ENCODE measurements around the gene SBNO2. TPM values are rescaled to one million over a fixed set of nuclear protein-coding genes. Genes with fewer than 3 reads are reported as not detected.

Gene SBNO2
- total RNA-seq, 1 donor from 2014 or later, result 3.3 TPM

DNA sequence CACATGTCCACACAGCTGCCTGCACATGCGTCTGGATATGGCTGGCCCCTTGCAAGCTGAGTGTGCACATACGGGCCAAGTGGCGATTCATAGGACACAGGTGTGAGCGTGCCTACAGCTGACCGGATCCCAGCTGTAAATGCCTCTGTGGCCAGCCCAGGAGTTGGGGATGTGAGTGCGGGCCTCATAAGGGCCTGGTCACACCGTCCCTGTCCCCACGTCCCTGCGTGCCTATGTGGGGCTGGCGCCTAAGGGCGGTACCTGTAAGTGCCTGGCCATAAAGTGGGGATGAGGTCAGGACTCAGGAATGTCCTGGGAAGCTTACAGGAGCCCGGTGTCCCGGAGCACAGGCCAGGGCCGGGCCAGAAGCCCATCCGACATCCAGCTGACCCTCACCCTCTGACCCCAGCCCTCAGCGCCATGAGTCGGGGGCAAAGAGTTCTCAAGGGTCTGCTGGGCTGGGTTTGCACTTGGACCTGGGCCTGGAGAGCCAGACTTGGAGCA is 108.4 kb downstream of the SBNO2 start:
- H3K9me3 Mint-ChIP-seq, result no peaks in the 10 kb centered on the region
- no peak overlapping the region for H3K4me3 ChIP-seq
- peaks cover 74% of the 10 kb centered on the region for H3K27me3 ChIP-seq
- H3K4me3 Mint-ChIP-seq, result no peak overlapping the region
- no peaks in the 10 kb centered on the region for H3K9me3 ChIP-seq (ENCODE audit: low read depth)
- no peaks in the 10 kb centered on the region for H3K36me3 Mint-ChIP-seq
- H3K27ac Mint-ChIP-seq, result no peak overlapping the region
- no peak overlapping the region for H3K27ac ChIP-seq
- peaks cover 12% of the 10 kb centered on the region for H3K4me1 ChIP-seq
- H2AFZ ChIP-seq (replicated peaks), result no peak overlapping the region
- peaks cover 26% of the 10 kb centered on the region for H3F3A ChIP-seq (ENCODE audit: low read depth)
- H3K36me3 ChIP-seq, result no peaks in the 10 kb centered on the region
- no peak overlapping the region for H3K4me2 ChIP-seq
- peaks cover 16% of the 10 kb centered on the region for H4K20me1 ChIP-seq (ENCODE audit: low read depth)
- no peak overlapping the region for H3K9ac ChIP-seq
- peaks cover 9% of the 10 kb centered on the region for H3K4me1 Mint-ChIP-seq
- DNase-seq (ENCODE audit: low spot score), result no peak
- H3K79me2 ChIP-seq (ENCODE audit: low read depth), result no peaks in the 10 kb centered on the region
- peaks cover 32% of the 10 kb centered on the region for H3K27me3 Mint-ChIP-seq (ENCODE audit: insufficient read depth, low read depth)
- TF ChIP-seq EZH2 (IDR thresholded peaks at IDR 0.05), result no peak
- TF ChIP-seq EZH2phosphoT487 (IDR thresholded peaks at IDR 0.05), result no peak
- TF ChIP-seq, protein P1, sequence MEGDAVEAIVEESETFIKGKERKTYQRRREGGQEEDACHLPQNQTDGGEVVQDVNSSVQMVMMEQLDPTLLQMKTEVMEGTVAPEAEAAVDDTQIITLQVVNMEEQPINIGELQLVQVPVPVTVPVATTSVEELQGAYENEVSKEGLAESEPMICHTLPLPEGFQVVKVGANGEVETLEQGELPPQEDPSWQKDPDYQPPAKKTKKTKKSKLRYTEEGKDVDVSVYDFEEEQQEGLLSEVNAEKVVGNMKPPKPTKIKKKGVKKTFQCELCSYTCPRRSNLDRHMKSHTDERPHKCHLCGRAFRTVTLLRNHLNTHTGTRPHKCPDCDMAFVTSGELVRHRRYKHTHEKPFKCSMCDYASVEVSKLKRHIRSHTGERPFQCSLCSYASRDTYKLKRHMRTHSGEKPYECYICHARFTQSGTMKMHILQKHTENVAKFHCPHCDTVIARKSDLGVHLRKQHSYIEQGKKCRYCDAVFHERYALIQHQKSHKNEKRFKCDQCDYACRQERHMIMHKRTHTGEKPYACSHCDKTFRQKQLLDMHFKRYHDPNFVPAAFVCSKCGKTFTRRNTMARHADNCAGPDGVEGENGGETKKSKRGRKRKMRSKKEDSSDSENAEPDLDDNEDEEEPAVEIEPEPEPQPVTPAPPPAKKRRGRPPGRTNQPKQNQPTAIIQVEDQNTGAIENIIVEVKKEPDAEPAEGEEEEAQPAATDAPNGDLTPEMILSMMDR (IDR thresholded peaks at IDR 0.05), result no peak

DNA sequence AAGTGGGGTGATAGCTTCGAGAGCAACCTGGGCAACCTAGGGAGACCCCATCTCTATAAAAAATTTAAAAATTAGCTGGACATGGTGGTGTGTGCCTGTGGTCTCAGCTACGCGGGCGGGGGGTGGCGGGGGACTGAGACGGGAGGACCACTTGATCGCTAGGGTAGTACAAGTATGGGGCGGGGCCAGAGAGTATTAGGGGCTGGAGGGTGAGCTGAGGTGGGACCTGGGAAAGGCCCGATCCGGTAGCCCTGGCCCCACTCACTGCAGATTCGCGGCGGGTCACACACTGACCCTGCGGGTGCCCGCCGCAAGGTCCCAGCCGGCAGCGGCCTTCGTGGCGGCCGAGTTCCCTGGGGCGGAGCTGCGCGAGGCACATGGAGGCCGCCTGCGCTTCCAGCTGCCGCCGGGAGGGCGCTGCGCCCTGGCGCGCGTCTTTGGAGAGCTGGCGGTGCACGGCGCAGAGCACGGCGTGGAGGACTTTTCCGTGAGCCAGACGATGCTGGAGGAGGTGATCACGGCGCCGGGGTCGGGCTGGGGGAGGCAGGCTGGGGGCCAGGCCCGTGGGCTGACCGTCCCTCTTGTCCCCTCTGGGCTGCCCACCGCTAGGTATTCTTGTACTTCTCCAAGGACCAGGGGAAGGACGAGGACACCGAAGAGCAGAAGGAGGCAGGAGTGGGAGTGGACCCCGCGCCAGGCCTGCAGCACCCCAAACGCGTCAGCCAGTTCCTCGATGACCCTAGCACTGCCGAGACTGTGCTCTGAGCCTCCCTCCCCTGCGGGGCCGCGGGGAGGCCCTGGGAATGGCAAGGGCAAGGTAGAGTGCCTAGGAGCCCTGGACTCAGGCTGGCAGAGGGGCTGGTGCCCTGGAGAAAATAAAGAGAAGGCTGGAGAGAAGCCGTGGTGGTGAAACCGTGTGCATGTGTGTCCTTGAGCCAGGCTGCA is 109.1 kb downstream of the SBNO2 start:
- peaks cover 16% of the 10 kb centered on the region for H4K20me1 ChIP-seq (ENCODE audit: low read depth)
- no peaks in the 10 kb centered on the region for H3K9me3 ChIP-seq (ENCODE audit: low read depth)
- no peak overlapping the region for H2AFZ ChIP-seq (replicated peaks)
- no peak overlapping the region for H3K27ac Mint-ChIP-seq
- no peak overlapping the region for H3K9ac ChIP-seq
- peaks cover 20% of the 10 kb centered on the region for H3F3A ChIP-seq (ENCODE audit: low read depth)
- H3K4me1 Mint-ChIP-seq, result peaks cover 9% of the 10 kb centered on the region
- peak; percentile 87 for DNase-seq (ENCODE audit: low spot score)
- H3K27me3 ChIP-seq, result peaks cover 67% of the 10 kb centered on the region
- H3K79me2 ChIP-seq (ENCODE audit: low read depth), result no peaks in the 10 kb centered on the region
- H3K36me3 ChIP-seq, result no peaks in the 10 kb centered on the region
- H3K4me3 Mint-ChIP-seq, result peak overlapping the region; percentile 38
- H3K27ac ChIP-seq, result no peak overlapping the region
- H3K4me2 ChIP-seq, result peak overlapping the region; percentile 19
- H3K4me1 ChIP-seq, result peaks cover 12% of the 10 kb centered on the region
- TF ChIP-seq, protein P1 (IDR thresholded peaks at IDR 0.05), result peak; percentile 79
- TF ChIP-seq EZH2 (IDR thresholded peaks at IDR 0.05) (peak; percentile 50), EZH2phosphoT487 (IDR thresholded peaks at IDR 0.05) (no peak)
- H3K27me3 Mint-ChIP-seq (ENCODE audit: insufficient read depth, low read depth), result peaks cover 28% of the 10 kb centered on the region
- no peaks in the 10 kb centered on the region for H3K36me3 Mint-ChIP-seq
- H3K9me3 Mint-ChIP-seq, result no peaks in the 10 kb centered on the region
- H3K4me3 ChIP-seq, result no peak overlapping the region

- no peak overlapping the region for H3K27ac ChIP-seq
- no peaks in the 10 kb centered on the region for H3K9me3 ChIP-seq (ENCODE audit: low read depth)
- H2AFZ ChIP-seq (replicated peaks), result no peak overlapping the region
- H3K79me2 ChIP-seq (ENCODE audit: low read depth), result no peaks in the 10 kb centered on the region
- no peak overlapping the region for H3K9ac ChIP-seq
- peaks cover 16% of the 10 kb centered on the region for H4K20me1 ChIP-seq (ENCODE audit: low read depth)
- Mint-ChIP-seq H3K4me3 (peak overlapping the region; percentile 33), H3K27ac (no peak overlapping the region), H3K36me3 (no peaks in the 10 kb centered on the region), H3K4me1 (peaks cover 9% of the 10 kb centered on the region), H3K27me3 (ENCODE audit: insufficient read depth, low read depth) (peaks cover 26% of the 10 kb centered on the region), H3K9me3 (no peaks in the 10 kb centered on the region)
- no peak for DNase-seq (ENCODE audit: low spot score)
- H3K4me1 ChIP-seq, result peaks cover 12% of the 10 kb centered on the region
- H3F3A ChIP-seq (ENCODE audit: low read depth), result peaks cover 19% of the 10 kb centered on the region
- no peaks in the 10 kb centered on the region for H3K36me3 ChIP-seq
- peaks cover 58% of the 10 kb centered on the region for H3K27me3 ChIP-seq
- TF ChIP-seq EZH2 (IDR thresholded peaks at IDR 0.05) (no peak), EZH2phosphoT487 (IDR thresholded peaks at IDR 0.05) (peak; percentile 17)
- TF ChIP-seq, protein P1 (IDR thresholded peaks at IDR 0.05), result no peak
- no peak overlapping the region for H3K4me3 ChIP-seq
- no peak overlapping the region for H3K4me2 ChIP-seq
Measured at GRCh38 chr19:1063909-1064660, 110.0 kb downstream of the SBNO2 start.

All from neural progenitor cell (in vitro differentiated cells).